Stimulated activated CD8-positive, alpha-beta memory T cell treated with anti-CD3 and anti-CD28 coated beads, Interleukin-15, amount 100 ng/mL, for 48 hours (primary cell): ENCODE data around the gene KLHL41.
A peak's percentile ranks its signal among the peaks of the same experiment; 100 is the strongest.

ENCODE experiments used
- DNase-seq, 2 donors: peaks; one replicate each; pipeline ENCODE4 v3.0.0-alpha.2; 2020; ENCODE audit warnings: low read depth in 2 of 2

The KLHL41 gene

GRCh38 chr2:169509298-169509885, at the start of gene KLHL41:
TSS of gene KLHL41 (plus strand) at chr2:169509702. CDS start at chr2:169509779, 77 bp downstream.
- no peak for DNase-seq

GRCh38 chr2:169461143-169461542, 48.4 kb upstream of the KLHL41 start:
- DNase-seq, result no peak

GRCh38 chr2:169462896-169463695, 46.4 kb upstream of the KLHL41 start:
- DNase-seq, result no peak

GRCh38 chr2:169464466-169464865, 45.0 kb upstream of the KLHL41 start:
- DNase-seq, result no peak

- no peak for DNase-seq
Observed at GRCh38 chr2:169464882-169465281, 44.6 kb upstream of the KLHL41 start.

GRCh38 chr2:169468841-169469240, 40.7 kb upstream of the KLHL41 start:
- no peak for DNase-seq

- DNase-seq, result no peak
Observed at GRCh38 chr2:169469952-169470572, 39.4 kb upstream of the KLHL41 start.

- DNase-seq, result no peak
Observed at GRCh38 chr2:169472249-169472648, 37.3 kb upstream of the KLHL41 start.

GRCh38 chr2:169476459-169476858, 33.0 kb upstream of the KLHL41 start:
- DNase-seq, result no peak

- no peak for DNase-seq
Observed at GRCh38 chr2:169478339-169478738, 31.2 kb upstream of the KLHL41 start.

- DNase-seq, result no peak
Observed at GRCh38 chr2:169478745-169479256, 30.7 kb upstream of the KLHL41 start.

GRCh38 chr2:169479257-169480078, 30.0 kb upstream of the KLHL41 start, which contains the start of gene BBS5:
TSS of gene BBS5 (plus strand) at chr2:169479494. CDS start at chr2:169479554, 60 bp downstream.
- DNase-seq, result peak; percentile 61 to 62

GRCh38 chr2:169480079-169480465, 29.4 kb upstream of the KLHL41 start:
- DNase-seq, result no peak

- no peak for DNase-seq
Observed at GRCh38 chr2:169485650-169486138, 23.8 kb upstream of the KLHL41 start.

GRCh38 chr2:169486487-169486886, 23.0 kb upstream of the KLHL41 start:
- DNase-seq, result no peak

- no peak for DNase-seq
Observed at GRCh38 chr2:169490834-169491233, 18.7 kb upstream of the KLHL41 start.

GRCh38 chr2:169491378-169491777, 18.1 kb upstream of the KLHL41 start:
- DNase-seq, result no peak

- no peak for DNase-seq
Observed at GRCh38 chr2:169493360-169493759, 16.1 kb upstream of the KLHL41 start.

GRCh38 chr2:169495310-169495928, 14.1 kb upstream of the KLHL41 start:
- no peak for DNase-seq

GRCh38 chr2:169504651-169505050, 4.9 kb upstream of the KLHL41 start:
- no peak for DNase-seq

- DNase-seq, result no peak
Observed at GRCh38 chr2:169507698-169508097, 1.8 kb upstream of the KLHL41 start.
